ENCODE measurements around the gene CNTN2.

Gene CNTN2

GRCh38 chr1:205088341-205088740 lies 45.3 kb downstream of the CNTN2 start:
- no peak overlapping the region for H3K4me3 ChIP-seq (ENCODE audit: low read depth, low read length)
- TF ChIP-seq CTCF (IDR thresholded peaks at IDR 0.05; ENCODE audit: borderline replicate concordance, insufficient read depth, low read depth, low read length): no peak

DNA sequence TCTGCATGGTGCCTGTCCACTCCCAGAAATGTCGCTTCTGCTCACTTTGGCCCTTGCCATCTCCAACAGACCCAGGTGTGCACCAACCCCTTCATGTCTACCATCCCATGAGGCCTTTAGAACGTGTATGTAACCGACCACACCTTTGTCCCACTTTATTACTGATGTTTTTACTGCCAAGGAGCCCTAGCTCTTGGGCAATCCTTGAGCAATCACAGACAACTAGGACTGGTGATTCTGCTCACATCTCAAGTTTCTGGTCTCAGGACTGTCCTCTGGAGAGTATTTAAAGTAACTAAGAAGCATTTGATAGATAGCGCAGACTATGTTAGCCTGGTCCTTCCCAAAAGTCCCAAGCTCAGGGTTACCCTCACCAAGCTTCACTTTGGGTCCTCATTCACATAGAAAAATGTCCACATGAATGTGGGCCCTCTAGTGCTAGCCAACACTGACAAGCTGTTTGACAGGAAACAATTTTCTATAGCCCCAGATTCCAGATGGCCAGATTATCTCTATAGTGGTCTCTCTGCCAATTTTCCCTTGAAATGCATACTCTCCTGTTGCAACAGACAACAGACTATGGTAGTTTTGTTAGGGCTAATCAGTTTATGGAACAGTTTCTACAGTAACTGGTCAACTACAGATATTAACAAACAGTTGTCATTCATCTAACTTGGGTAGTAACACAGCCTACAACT lies 48.2 kb downstream of the CNTN2 start:
- no peak for TF ChIP-seq CTCF (IDR thresholded peaks at IDR 0.05; ENCODE audit: borderline replicate concordance, insufficient read depth, low read depth, low read length)

GRCh38 chr1:205095422-205095821 lies 52.4 kb downstream of the CNTN2 start:
- no peak for TF ChIP-seq CTCF (IDR thresholded peaks at IDR 0.05; ENCODE audit: borderline replicate concordance, insufficient read depth, low read depth, low read length)

More for the DNA sequence above, 48.2 kb downstream of the CNTN2 start:
- H3K4me3 ChIP-seq (ENCODE audit: low read depth, low read length): no peak overlapping the region

DNA sequence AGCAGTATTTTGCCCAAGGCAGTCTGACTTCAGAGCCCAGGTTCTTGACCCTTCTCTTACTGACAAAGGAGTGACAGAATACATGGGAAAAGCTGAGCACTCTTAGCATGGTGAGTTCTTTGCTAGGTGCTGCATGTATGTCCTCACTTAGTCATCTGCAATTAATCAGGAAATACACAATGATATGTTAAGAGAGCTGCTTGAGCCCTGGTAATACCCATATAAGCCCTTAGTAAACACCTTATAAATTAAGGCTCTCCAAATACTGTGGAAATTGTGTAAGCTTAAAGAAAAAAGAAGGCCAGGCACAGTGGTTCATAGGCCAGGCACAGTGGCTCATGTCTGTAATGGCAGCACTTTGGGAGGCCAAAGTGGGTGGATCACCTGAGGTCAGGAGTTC lies 55.2 kb downstream of the CNTN2 start:
- no peak overlapping the region for H3K4me3 ChIP-seq (ENCODE audit: low read depth, low read length)
- no peak for TF ChIP-seq CTCF (IDR thresholded peaks at IDR 0.05; ENCODE audit: borderline replicate concordance, insufficient read depth, low read depth, low read length)

More at GRCh38 chr1:205095422-205095821, 52.4 kb downstream of the CNTN2 start:
- H3K4me3 ChIP-seq (ENCODE audit: low read depth, low read length): no peak overlapping the region

- TF ChIP-seq CTCF (IDR thresholded peaks at IDR 0.05; ENCODE audit: borderline replicate concordance, insufficient read depth, low read depth, low read length): no peak
- H3K4me3 ChIP-seq (ENCODE audit: low read depth, low read length): no peak overlapping the region
These were observed 59.4 kb downstream of the CNTN2 start for GRCh38 chr1:205102404-205102803.

GRCh38 chr1:205107327-205107726 lies 64.3 kb downstream of the CNTN2 start:
- TF ChIP-seq CTCF (IDR thresholded peaks at IDR 0.05; ENCODE audit: borderline replicate concordance, insufficient read depth, low read depth, low read length): no peak
- H3K4me3 ChIP-seq (ENCODE audit: low read depth, low read length): no peak overlapping the region

GRCh38 chr1:205108464-205108863 lies 65.5 kb downstream of the CNTN2 start:
- TF ChIP-seq CTCF (IDR thresholded peaks at IDR 0.05; ENCODE audit: borderline replicate concordance, insufficient read depth, low read depth, low read length): no peak
- no peak overlapping the region for H3K4me3 ChIP-seq (ENCODE audit: low read depth, low read length)

All from GM12875 (cell line).